HG03196 (cell line): ENCODE data around the gene SLC38A11.

Experiments used
- ATAC-seq: cut with Tn5 transposase; IDR thresholded peaks from one replicate; pipeline ENCODE4 v1.9.1; 2021; ENCODE audit not compliant: unreplicated experiment

The SLC38A11 gene

DNA sequence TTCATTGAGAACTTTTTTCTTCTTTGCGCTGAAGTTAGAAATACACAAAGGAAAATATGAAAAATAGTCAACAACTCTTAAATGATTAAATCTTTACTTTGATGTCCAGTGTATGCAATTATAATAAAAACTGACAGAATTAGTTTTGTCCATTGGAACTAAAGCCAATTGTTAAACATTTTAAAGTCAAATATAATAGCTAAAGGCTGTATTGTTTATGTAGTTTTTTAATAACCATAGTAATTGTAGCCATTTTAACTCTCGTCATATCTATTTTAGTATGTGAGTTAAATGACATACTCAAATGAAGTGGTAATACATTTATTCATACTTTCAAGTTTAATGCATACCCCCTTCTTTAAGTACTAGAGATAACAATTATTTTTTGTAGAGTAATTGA is 109.0 kb downstream of the SLC38A11 start:
- no peak for ATAC-seq
